Activated CD4-positive, alpha-beta T cell treated with anti-CD3 and anti-CD28 coated beads for 48 hours (primary cell): Measurements from ENCODE around the gene ZNF335.
"Not testable (repeated sequence)": the region's sequence is repeated elsewhere in the genome, so short reads cannot be mapped to it uniquely, and the experiment has no call there.

ENCODE experiments used
- DNase-seq: peaks from one replicate; pipeline ENCODE4 v3.0.0-alpha.2; 2020

Gene ZNF335

GRCh38 chr20:45931680-45932079 is 40.3 kb downstream of the ZNF335 start:
- not testable (repeated sequence) for DNase-seq

GRCh38 chr20:45927071-45927878 is 44.7 kb downstream of the ZNF335 start:
- DNase-seq: no peak

DNA sequence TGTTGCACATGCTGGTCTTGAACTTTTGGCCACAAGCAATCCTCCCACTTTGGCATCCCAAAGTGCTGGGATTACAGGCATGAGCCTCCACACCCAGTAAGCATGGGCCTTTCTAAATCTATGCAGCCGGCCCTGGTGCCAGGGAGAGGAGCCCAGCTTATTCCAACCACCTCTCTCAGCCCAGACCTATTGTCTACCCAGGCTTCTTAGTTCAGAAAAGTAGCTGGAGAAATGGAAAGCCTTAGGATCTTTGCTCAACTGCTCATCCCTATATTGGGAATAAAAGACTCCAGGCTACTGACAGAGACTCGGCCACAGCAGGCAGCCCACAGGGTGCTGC is 45.3 kb downstream of the ZNF335 start:
- no peak for DNase-seq

DNA sequence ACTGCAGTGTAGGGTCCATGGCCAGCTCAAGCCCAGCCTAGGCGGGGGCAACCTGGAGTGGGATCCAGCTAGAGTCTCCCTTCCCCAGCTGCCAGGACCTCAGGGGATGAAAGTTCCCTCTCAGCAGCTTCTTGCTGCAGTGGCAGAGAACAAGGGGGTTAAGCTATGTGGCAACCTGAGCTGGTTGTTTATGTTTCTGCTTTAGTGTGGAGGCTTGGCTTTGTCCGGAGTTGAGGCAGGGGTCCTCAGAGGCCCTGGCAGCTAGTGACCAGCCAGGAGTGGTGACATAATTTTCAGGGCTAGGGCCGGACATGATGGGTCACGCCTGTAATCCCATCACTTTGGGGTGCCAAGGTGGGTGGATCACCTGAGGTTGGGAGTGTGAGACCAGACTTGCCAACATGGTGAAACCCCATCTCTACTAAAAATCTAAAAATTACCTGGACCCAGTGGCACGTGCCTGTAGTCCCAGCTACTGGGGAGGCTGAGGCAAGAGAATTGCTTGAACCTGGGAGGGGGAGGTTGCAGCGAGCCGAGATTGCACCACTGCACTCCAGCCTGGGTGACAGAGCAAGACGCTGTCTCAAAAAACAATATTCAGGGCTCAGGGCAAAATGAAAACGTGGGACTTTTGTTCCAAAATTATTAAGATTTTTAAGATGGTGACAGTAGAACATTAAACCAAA is 46.0 kb downstream of the ZNF335 start:
- DNase-seq: no peak

DNA sequence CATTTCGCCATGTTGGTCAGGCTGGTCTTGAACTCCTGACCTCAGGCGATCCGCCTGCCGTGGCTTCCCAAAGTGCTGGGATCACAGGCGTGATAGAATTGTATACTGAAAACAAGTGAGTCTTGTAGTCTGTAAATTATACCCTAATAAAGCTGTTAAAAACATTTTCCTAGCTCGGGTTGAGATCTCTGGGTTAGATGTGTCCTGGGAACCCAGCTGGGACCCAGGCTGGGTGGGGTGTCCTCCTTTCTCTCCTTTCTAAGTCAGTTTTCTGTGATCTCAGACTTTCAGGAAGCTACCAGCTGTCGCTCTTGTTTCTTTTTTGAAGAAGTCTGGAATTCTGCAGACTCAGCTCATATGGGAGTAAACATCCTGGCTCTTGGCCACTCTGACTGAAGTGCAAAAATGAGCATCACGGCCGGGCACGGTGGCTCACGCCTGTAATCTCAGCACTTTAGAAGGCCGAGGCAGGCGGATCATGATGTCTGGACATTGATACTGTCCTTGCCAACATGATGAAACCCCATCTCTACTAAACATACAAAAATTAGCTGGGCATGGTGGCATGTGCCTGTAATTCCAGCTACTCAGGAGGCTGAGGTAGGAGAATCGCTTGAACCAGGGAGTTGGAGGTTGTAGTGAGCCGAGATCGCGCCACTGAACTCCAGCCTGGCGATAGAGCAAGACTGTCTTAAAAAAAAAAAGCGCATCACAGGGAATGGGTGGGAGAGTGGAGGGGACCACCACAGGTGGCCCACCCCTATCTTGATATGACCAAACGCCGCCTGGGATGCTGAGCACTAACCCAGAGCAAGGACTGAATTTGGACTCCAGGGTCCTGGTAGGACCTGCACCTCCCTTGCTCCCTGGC is 47.4 kb downstream of the ZNF335 start:
- no peak for DNase-seq

GRCh38 chr20:45921337-45922189 is 50.4 kb downstream of the ZNF335 start:
- DNase-seq: no peak

DNA sequence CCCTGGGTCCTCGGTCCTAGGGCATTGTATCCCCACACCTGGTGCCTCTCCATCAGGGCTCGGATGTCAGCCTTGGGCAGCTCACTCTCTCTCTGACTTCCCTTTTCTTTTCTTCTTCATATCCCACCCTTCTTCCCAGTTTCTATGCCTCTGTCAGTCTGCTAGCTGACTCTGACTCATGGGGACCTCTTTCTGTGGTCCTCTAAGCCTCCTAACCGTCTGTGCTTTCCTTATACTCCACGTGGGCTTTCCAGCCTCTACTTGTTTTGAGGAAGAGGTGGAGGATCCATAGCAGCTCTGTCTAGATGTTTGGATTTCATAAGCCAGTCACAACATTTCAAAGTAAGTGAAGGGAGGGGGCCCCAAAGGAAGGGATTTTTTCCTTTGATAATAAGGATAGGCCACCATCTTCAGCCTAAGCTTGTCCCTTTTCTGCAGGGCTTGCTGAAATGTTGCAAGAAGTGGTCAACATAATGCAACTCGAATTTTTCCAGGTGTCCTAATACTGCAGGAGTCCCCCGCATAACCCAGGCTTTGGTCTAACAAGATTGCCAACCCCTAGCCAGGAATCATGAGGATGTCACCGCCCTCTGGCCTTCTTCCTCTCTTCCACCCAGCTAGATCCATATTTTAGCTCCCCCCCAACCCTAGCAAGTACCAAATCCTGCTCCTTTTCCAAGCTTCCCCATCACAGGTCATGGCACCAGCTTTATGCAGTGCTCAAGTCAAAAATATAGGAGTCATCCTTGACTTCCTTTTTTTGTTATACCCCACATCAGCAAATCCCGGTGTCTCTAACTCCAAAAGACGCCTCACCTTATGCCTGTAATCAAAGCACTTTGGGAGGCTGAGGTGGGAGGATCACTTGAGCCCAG is 51.3 kb downstream of the ZNF335 start:
- no peak for DNase-seq

- DNase-seq: no peak
These were observed 52.2 kb downstream of the ZNF335 start for GRCh38 chr20:45919542-45920399.

GRCh38 chr20:45918779-45919537 is 53.0 kb downstream of the ZNF335 start:
- DNase-seq: no peak

DNA sequence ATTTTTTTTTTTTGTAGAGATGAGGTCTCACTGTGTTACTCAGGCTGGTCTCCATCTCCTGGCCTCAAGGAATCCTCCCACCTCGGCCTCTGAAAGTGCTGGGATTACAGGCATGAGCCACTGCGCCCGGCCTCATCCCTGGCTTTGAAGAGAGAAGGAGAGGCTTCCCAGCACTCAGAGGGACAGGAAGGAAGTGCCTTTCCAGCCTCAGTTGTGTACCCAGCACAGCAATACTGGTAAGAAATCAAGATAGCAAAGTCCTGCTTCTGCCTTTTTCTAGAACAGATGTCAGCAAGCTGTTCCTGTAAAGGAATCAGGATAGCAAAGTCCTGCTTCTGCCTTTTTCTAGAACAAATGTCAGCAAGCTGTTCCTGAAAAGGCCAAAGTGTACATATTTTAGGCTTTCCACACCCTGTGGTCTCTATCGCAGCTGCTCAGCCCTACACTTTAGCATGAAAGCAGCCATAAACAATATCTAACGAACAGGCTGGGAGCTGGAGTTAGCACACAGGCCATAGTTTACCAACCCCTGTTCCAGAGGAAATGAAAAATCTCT is 53.7 kb downstream of the ZNF335 start:
- no peak for DNase-seq

- DNase-seq: no peak
These were observed 54.2 kb downstream of the ZNF335 start for GRCh38 chr20:45917790-45918141.

DNA sequence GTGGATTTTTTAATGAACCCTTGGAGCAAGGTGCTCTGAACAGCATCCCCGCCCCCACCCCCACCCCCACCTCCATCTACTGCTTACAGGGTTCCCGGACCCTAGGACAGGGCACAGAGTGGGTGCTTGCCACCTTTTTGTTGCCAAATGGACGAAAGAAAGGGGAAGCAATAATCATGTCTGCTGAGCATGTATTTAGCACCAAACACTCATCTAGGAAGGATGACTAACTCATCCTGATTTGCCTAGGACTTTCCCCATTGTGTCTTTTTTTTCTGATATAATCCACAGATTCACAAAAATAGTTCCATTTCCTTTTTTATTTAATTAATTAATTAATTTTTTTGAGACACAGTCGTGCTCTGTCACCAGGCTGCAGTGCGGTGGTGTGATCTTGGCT is 58.9 kb downstream of the ZNF335 start:
- no peak for DNase-seq

DNA sequence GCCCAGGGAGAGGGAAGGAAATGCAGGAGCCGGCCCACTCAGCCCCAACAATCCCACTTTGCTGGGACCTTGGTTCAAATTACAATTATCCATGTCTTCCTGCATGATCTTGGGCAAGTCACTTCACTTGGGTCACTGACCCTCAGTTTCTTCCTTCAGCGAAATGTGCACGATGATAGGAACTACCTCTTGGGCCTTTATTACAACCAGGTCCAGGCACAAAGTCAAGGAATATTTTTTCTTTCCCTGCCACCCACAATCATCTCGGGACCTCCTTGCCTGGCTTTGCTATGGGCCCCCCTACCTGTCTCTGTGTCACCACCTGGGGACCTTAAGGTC is 59.7 kb downstream of the ZNF335 start:
- no peak for DNase-seq

- peak; percentile 33 for DNase-seq
These were observed 60.3 kb downstream of the ZNF335 start, which contains the start of gene PLTP for GRCh38 chr20:45911486-45912343. TSS of gene PLTP (minus strand) at chr20:45912155. CDS start at chr20:45911452, 703 bp downstream.

DNA sequence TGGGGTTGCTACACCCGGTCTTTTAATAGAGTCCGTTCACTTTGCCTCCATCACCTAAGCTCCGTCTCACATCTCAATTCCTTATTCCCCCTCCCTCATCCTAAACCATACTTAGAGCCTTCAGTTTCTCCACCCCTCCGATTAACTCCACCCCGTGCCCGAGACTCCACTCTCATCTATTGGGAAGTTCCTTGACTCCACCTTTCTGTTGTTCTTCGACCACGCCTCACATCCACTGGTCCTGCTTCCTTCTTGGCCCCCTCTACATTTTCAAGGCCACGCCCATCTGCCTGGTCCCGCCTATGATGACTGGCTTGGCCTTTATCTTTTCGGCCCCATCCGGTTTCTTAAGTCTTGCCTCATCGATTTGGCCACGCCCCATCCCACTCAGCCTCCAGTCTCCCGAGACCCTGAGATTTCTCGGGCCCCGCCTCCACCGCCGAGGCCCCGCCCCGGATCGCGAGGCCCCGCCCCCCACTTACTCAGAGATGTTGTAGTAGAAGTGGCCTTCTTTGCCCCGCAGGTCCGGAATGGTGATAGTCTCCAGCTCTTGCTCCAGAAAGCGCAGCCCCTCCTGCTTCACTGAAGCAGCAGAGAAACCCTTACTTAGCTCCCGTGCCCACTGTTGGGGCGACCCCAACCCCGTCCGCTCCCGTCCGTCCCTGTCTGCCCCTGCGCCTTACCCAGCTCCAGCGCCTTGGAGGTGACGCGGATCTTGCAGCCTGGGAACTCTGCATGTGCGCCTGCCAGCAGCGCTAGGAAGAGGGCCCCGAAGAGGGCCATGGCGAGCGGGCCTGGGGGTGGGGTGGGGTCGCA is 61.1 kb downstream of the ZNF335 start:
- peak; percentile 99 for DNase-seq

DNA sequence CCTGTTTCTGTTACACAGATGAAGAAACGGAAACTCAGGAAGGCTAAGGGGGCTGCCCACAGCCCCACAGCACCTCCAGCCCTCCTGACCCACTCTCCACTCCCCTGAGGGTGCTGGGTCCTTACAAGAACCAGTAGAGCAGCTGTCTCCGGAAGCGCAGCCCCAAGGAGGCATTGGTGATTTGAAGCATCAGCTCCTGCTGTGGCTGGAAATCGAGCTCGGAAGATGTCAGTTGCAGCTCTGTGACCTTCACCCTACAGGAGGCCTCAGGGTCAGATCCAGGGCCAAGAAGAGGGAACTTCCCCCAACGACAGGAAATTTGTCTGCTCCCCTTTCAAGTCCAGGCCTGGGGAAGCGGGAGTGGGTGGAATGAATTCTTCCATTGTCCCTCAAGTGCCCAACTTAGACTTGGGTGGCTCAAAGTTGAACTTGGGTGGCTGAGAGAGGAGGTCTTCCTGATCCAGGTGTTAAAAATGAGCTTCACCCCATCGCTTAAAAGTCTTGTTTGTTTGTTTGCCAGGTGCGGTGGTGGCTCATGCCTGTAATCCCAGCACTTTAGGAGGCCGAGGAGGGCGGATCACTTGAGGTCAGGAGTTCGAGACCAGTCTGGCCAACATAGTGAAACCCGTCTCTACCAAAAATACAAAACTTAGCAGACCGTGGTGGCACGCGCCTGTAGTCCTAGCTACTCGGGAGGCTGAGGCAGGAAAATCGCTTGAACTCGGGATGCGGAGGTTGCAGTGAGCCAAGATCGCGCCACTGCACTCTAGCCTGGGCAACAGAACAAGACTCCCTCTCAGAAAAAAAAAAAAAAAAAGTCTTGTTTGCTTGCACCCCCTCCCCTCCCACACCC is 62.0 kb downstream of the ZNF335 start:
- no peak for DNase-seq
